ENCODE results near the gene PLPPR1. TPM values are rescaled to one million over a fixed set of nuclear protein-coding genes. Genes with fewer than 3 reads are reported as not detected.

The PLPPR1 gene
- polyA plus RNA-seq, 1 of the 3 experiments (the other 2 are of a cell fraction): not detected

DNA sequence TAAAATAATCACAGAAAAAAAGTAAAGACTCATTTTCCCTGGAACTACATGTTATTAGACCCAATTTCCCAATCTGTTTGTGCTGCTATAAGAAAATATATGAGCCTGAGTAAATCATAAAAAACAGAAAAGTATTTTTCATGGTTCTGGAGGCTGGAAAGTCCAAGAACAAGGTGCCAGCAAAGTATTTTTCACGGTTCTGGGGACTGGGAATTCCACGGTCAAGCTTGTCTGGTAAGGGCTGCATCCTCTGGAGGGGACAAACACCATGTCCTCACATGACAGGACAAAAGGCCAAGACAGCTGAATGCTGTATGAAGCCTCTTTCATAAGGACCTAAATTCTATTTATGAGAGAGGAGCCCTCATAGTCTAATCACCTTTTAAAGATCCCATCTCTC lies 172.3 kb downstream of the PLPPR1 start:
- Histone ChIP-seq H3K27ac (ENCODE audit: low read depth in 2 of 2, low read length in 1 of 2) (no peak overlapping the region), H3K9me3 (no peaks in the 10 kb centered on the region), H3F3A (replicated peaks; ENCODE audit: insufficient read depth) (no peaks in the 10 kb centered on the region), H3K36me3 (replicated peaks in 1 of 2; ENCODE audit: control insufficient read depth in 1 of 2, insufficient read depth in 2 of 2, low read length in 1 of 2) (no peaks in the 10 kb centered on the region), H3K4me3 (ENCODE audit: low read depth in 2 of 2, low read length in 1 of 2) (no peak overlapping the region), H3K4me2 (no peak overlapping the region), H3K27me3 (ENCODE audit: insufficient read depth) (no peaks in the 10 kb centered on the region), H3K9me2 (no peaks in the 10 kb centered on the region), H3K79me2 (ENCODE audit: insufficient read depth) (no peaks in the 10 kb centered on the region), H4K20me1 (ENCODE audit: insufficient read depth) (no peaks in the 10 kb centered on the region), H2AFZ (ENCODE audit: low read depth) (no peak overlapping the region), H3K4me1 (ENCODE audit: control insufficient read depth in 1 of 2, insufficient read depth in 2 of 2, low read depth in 1 of 2, low read length in 1 of 2) (no peaks in the 10 kb centered on the region), H3K9ac (no peak overlapping the region)
- ChIA-PET POLR2A (no interaction called here), CTCF (no interaction called here)
- DNase-seq: no peak
- 7% methylated on average over 2 of the region's 2 CpGs for WGBS (ENCODE audit: low lambda C conversion rate)
- no peak for TF ChIP-seq FOXJ3 (CRISPR knock-in tag; IDR thresholded peaks at IDR 0.05)
- no peak for TF ChIP-seq RAD21 (IDR thresholded peaks at IDR 0.05; ENCODE audit: low read length)
- TF ChIP-seq RFX5 (IDR thresholded peaks at IDR 0.05; ENCODE audit: low read length): no peak
- TF ChIP-seq TEAD4 (IDR thresholded peaks at IDR 0.05; ENCODE audit: borderline replicate concordance, insufficient read depth): no peak
- TF ChIP-seq JUND (IDR thresholded peaks at IDR 0.05): no peak
- TF ChIP-seq MEF2A (IDR thresholded peaks at IDR 0.05; ENCODE audit: borderline replicate concordance, low read depth): no peak
- TF ChIP-seq ELF1 (IDR thresholded peaks at IDR 0.05): no peak
- no peak for TF ChIP-seq FOSL2 (IDR thresholded peaks at IDR 0.05; ENCODE audit: borderline replicate concordance, low read depth)
- TF ChIP-seq POLR2AphosphoS5 (IDR thresholded peaks at IDR 0.05; ENCODE audit: low read depth, low read length): no peak
- no peak for TF ChIP-seq ZBTB33 (IDR thresholded peaks at IDR 0.05; ENCODE audit: borderline replicate concordance, low read depth)
- TF ChIP-seq TCF12 (IDR thresholded peaks at IDR 0.05): no peak
- TF ChIP-seq MXI1 (IDR thresholded peaks at IDR 0.05; ENCODE audit: low read depth, low read length): no peak
- TF ChIP-seq RXRA (IDR thresholded peaks at IDR 0.05; ENCODE audit: borderline replicate concordance, low read depth): no peak
- TF ChIP-seq EZH2phosphoT487 (IDR thresholded peaks at IDR 0.05; ENCODE audit: borderline replicate concordance, low read depth): no peak

DNA sequence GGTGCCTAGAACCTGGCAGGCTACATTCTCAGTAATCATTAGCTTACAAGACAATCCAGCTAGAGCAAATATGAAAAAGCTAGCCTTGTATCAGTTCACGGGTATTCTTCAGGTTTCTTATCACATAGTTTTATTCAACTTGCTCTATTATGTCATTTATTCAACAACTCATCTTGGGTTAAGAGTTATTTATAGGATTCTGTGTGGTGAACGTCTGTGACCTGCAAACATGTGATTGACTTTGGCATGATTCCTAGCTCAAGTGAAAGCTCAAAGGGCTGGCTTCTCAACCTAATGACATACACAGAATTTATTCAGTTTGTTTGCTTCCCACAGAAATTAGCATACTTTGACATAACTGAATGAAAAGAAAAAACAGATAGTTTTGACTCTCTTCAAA lies 173.1 kb downstream of the PLPPR1 start:
- WGBS (ENCODE audit: low lambda C conversion rate): 4% methylated on average over 2 of the region's 2 CpGs
- CTCF ChIA-PET: no interaction called here
- TF ChIP-seq CHD2 (IDR thresholded peaks at IDR 0.05; ENCODE audit: low read length, partially characterized antibody) (no peak), TAF1 (IDR thresholded peaks at IDR 0.05; ENCODE audit: borderline replicate concordance, low read depth, low read length) (no peak), NFIC (IDR thresholded peaks at IDR 0.05; ENCODE audit: borderline replicate concordance) (no peak), IRF3 (IDR thresholded peaks at IDR 0.05; ENCODE audit: low read depth, low read length) (no peak), FOXJ3 (CRISPR knock-in tag; IDR thresholded peaks at IDR 0.05) (no peak), MXI1 (IDR thresholded peaks at IDR 0.05; ENCODE audit: low read depth, low read length) (no peak), NRF1 (IDR thresholded peaks at IDR 0.05; ENCODE audit: low read depth, low read length) (no peak), USF1 (IDR thresholded peaks at IDR 0.05; ENCODE audit: borderline replicate concordance, low read depth) (no peak), FOXM1 (IDR thresholded peaks at IDR 0.05; ENCODE audit: low read depth) (no peak), RAD21 (IDR thresholded peaks at IDR 0.05; ENCODE audit: low read length) (no peak), REST (IDR thresholded peaks at IDR 0.05; ENCODE audit: low read depth, low read length) (no peak), RCOR1 (IDR thresholded peaks at IDR 0.05; ENCODE audit: low read length) (no peak)
- TF ChIP-seq, protein P1, sequence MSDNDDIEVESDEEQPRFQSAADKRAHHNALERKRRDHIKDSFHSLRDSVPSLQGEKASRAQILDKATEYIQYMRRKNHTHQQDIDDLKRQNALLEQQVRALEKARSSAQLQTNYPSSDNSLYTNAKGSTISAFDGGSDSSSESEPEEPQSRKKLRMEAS (IDR thresholded peaks at IDR 0.05; ENCODE audit: low read depth): no peak

More for the DNA sequence above, 173.1 kb downstream of the PLPPR1 start:
- Histone ChIP-seq H3K79me2 (ENCODE audit: insufficient read depth) (no peaks in the 10 kb centered on the region), H3K4me1 (ENCODE audit: control insufficient read depth in 1 of 2, insufficient read depth in 2 of 2, low read depth in 1 of 2, low read length in 1 of 2) (no peaks in the 10 kb centered on the region), H3K9ac (no peak overlapping the region), H3K4me3 (ENCODE audit: low read depth in 2 of 2, low read length in 1 of 2) (no peak overlapping the region), H3F3A (replicated peaks; ENCODE audit: insufficient read depth) (no peaks in the 10 kb centered on the region), H2AFZ (ENCODE audit: low read depth) (no peak overlapping the region), H3K9me3 (no peaks in the 10 kb centered on the region), H3K27me3 (ENCODE audit: insufficient read depth) (no peaks in the 10 kb centered on the region), H3K27ac (ENCODE audit: low read depth in 2 of 2, low read length in 1 of 2) (no peak overlapping the region), H3K4me2 (no peak overlapping the region), H3K36me3 (replicated peaks in 1 of 2; ENCODE audit: control insufficient read depth in 1 of 2, insufficient read depth in 2 of 2, low read length in 1 of 2) (no peaks in the 10 kb centered on the region), H4K20me1 (ENCODE audit: insufficient read depth) (no peaks in the 10 kb centered on the region), H3K9me2 (no peaks in the 10 kb centered on the region)
- DNase-seq: no peak
- POLR2A ChIA-PET: no interaction called here
